Trophoblast cell (in vitro differentiated cells and primary cell): Measurements from ENCODE around the gene MAML2.

Experiments used
- DNase-seq, 2 donors: peaks; one replicate each; pipeline ENCODE4 v3.0.0-alpha.2; 2016
- H2AFZ ChIP-seq: 2 replicates; pipeline ENCODE4 v1.6.1; 2013; ENCODE audit warnings: low read length, moderate library complexity, mild to moderate bottlenecking; ENCODE audit not compliant: insufficient read depth, poor library complexity
- H2AK5ac ChIP-seq: 2 replicates; pipeline ENCODE4 v1.6.1; 2013; ENCODE audit warnings: mild to moderate bottlenecking, low read length
- H2BK120ac ChIP-seq: 2 replicates; pipeline ENCODE4 v1.6.1; 2013; ENCODE audit warnings: low read length, mild to moderate bottlenecking, moderate library complexity; ENCODE audit not compliant: insufficient read depth, poor library complexity
- H2BK12ac ChIP-seq: 2 replicates; pipeline ENCODE4 v1.6.1; 2013; ENCODE audit warnings: mild to moderate bottlenecking, low read length, moderate library complexity
- H2BK5ac ChIP-seq: 2 replicates; pipeline ENCODE4 v1.6.1; 2013; ENCODE audit warnings: low read length, low read depth, moderate library complexity, mild to moderate bottlenecking; ENCODE audit not compliant: poor library complexity
- H3K14ac ChIP-seq: 2 replicates; pipeline ENCODE4 v1.6.1; 2013; ENCODE audit warnings: mild to moderate bottlenecking, low read length
- H3K18ac ChIP-seq: 2 replicates; pipeline ENCODE4 v1.6.1; 2013; ENCODE audit warnings: mild to moderate bottlenecking, low read length
- H3K23ac ChIP-seq: 2 replicates; pipeline ENCODE4 v1.6.1; 2013; ENCODE audit warnings: low read length
- H3K27ac ChIP-seq: 2 replicates; pipeline ENCODE4 v1.5.1; 2013; ENCODE audit warnings: low read depth, mild to moderate bottlenecking, inconsistent platforms, low read length, moderate library complexity
- H3K27me3 ChIP-seq: 2 replicates; pipeline ENCODE4 v1.6.1; 2013; ENCODE audit warnings: inconsistent platforms, mild to moderate bottlenecking, low read length, moderate library complexity; ENCODE audit not compliant: insufficient read depth
- H3K36me3 ChIP-seq, 2 experiments: 1 replicate in 1 of 2; 2 replicates in 1 of 2; pipeline ENCODE4 v1.6.1; 2013; ENCODE audit warnings: low read length in 2 of 2, mild to moderate bottlenecking in 2 of 2, moderate library complexity in 1 of 2; ENCODE audit not compliant: insufficient read depth in 2 of 2, control insufficient read depth in 1 of 2
- H3K4ac ChIP-seq: 2 replicates; pipeline ENCODE4 v1.6.1; 2013; ENCODE audit warnings: low read depth, mild to moderate bottlenecking, low read length, moderate library complexity
- H3K4me1 ChIP-seq, 2 experiments: 1 replicate in 1 of 2; 2 replicates in 1 of 2; pipeline ENCODE4 v1.6.1; 2013; ENCODE audit warnings: low read length in 2 of 2, mild to moderate bottlenecking in 2 of 2, moderate library complexity in 1 of 2; ENCODE audit not compliant: insufficient read depth in 2 of 2, control insufficient read depth in 1 of 2
- H3K4me2 ChIP-seq: 2 replicates; pipeline ENCODE4 v1.6.1; 2013; ENCODE audit warnings: inconsistent platforms, mild to moderate bottlenecking, low read length, moderate library complexity
- H3K4me3 ChIP-seq: 2 replicates; pipeline ENCODE4 v1.5.1; 2013; ENCODE audit warnings: mild to moderate bottlenecking, low read depth, low read length, inconsistent platforms
- H3K79me1 ChIP-seq: one replicate; pipeline ENCODE4 v1.6.1; 2013; ENCODE audit warnings: low read length
- H3K79me2 ChIP-seq: 2 replicates; pipeline ENCODE4 v1.6.1; 2013; ENCODE audit warnings: low read length, mild to moderate bottlenecking; ENCODE audit not compliant: control insufficient read depth, insufficient read depth, poor library complexity
- H3K9ac ChIP-seq: 2 replicates; pipeline ENCODE4 v1.6.1; 2013; ENCODE audit warnings: mild to moderate bottlenecking, low read length
- H3K9me3 ChIP-seq: 2 replicates; pipeline ENCODE4 v1.6.1; 2013; ENCODE audit warnings: low read depth, mild to moderate bottlenecking, control low read depth, inconsistent platforms, low read length; ENCODE audit not compliant: insufficient read depth
- H4K12ac ChIP-seq: 2 replicates; pipeline ENCODE4 v1.6.1; 2013; ENCODE audit warnings: low read depth, mild to moderate bottlenecking, low read length, moderate library complexity
- H4K8ac ChIP-seq: 2 replicates; pipeline ENCODE4 v1.6.1; 2013; ENCODE audit warnings: low read depth, mild to moderate bottlenecking, low read length, moderate library complexity
- H4K91ac ChIP-seq: one replicate; pipeline ENCODE4 v1.6.1; 2013; ENCODE audit warnings: low read depth, mild to moderate bottlenecking, low read length, moderate library complexity
- WGBS: extraction: QIAGEN DNeasy Blood & Tissue Kit; methylation state at CpG from one replicate; pipeline ENCODE4 v1.1.7; 2013; ENCODE audit warnings: missing lambda C conversion rate; ENCODE audit not compliant: insufficient read length, insufficient coverage; ENCODE audit errors: extremely low coverage; 5-methylcytosine and 5-hydroxymethylcytosine counted together

MAML2 gene

DNA sequence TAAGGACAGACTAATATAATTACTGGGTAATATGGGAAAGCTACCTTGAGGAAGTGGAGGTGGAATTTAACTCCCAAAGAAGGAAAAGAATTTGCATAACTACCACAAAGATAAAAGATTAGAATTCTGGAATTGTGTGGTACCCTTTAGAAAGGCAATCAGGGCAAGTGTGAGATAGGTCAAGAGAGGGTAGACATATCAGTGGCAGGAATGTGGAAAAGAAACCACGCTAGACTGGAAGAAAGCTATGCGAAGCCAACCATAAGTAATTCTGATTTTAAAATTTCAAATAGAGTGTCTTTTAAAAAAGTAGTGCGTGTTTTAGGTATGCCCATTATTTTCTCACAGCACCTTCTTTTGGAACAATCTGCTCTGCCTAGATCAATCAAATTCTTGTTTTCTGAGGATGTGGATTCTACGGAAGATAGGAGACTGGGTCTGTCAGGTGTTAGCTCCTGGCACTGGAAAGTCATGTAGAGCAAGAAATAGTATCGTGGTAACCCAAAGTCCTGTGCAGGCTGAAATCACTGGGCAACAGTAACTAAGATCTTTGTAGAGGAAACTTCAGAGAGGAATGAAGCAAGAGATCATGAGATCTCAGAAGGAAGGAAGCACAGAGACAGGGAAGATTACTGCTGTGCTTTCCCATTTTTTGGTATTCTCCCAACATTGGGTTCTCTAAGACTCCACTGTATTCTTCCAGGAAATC lies 307.8 kb downstream of the MAML2 start:
- Histone ChIP-seq H2BK120ac (no peak overlapping the region), H4K91ac (no peak overlapping the region), H3K4ac (no peak overlapping the region), H3K4me1 (peaks cover 4 to 20% of the 10 kb centered on the region in 2 experiments), H3K9ac (no peak overlapping the region), H2AFZ (no peak overlapping the region), H2AK5ac (no peak overlapping the region), H3K18ac (no peak overlapping the region), H3K79me2 (peaks cover 2% of the 10 kb centered on the region), H3K14ac (no peak overlapping the region), H3K9me3 (no peaks in the 10 kb centered on the region), H3K4me2 (no peak overlapping the region), H3K23ac (no peak overlapping the region), H3K27ac (no peak overlapping the region), H4K12ac (no peak overlapping the region), H3K27me3 (no peaks in the 10 kb centered on the region), H2BK5ac (no peak overlapping the region), H4K8ac (no peak overlapping the region), H3K36me3 (peaks cover 0 to 5% of the 10 kb centered on the region in 2 experiments), H3K79me1 (peaks cover 8% of the 10 kb centered on the region), H3K4me3 (no peak overlapping the region), H2BK12ac (no peak overlapping the region)
- peak in 1 of 2 donors; percentile 63 for DNase-seq
- WGBS = no CpG with 5 or more reads among the region's 5 CpGs

DNA sequence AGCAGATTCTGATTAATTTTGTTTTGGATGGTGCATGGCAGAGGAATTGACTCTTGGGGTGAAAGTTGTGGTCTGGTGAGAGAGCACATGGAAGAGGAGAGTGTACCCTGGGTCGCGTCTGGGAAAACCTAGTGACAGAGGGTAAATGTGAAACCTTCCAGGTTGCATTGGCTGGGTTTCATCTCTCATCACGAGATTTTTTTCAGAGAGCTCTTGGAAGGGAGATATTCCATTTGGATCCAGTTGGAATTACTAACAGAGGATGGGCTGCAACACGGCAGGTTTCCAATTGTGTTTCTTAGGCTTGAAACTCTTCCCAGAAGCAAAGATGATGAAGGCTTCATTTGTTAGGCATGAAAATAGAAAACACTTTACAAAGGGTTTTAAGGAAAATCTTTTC lies 309.4 kb downstream of the MAML2 start:
- no CpG with 5 or more reads among the region's 4 CpGs for WGBS
- H3K18ac ChIP-seq = no peak overlapping the region
- no peak overlapping the region for H2BK5ac ChIP-seq
- H3K4me2 ChIP-seq = no peak overlapping the region
- H2AK5ac ChIP-seq = no peak overlapping the region
- no peaks in the 10 kb centered on the region for H3K27me3 ChIP-seq
- H4K8ac ChIP-seq = no peak overlapping the region
- H3K79me2 ChIP-seq = peaks cover 2% of the 10 kb centered on the region
- H2BK120ac ChIP-seq = no peak overlapping the region
- H2BK12ac ChIP-seq = no peak overlapping the region
- peaks cover 0 to 5% of the 10 kb centered on the region in 2 experiments for H3K36me3 ChIP-seq
- no peak overlapping the region for H3K4me3 ChIP-seq
- no peak overlapping the region for H3K14ac ChIP-seq
- no peak overlapping the region for H3K9ac ChIP-seq
- H3K23ac ChIP-seq = no peak overlapping the region
- H3K9me3 ChIP-seq = no peaks in the 10 kb centered on the region
- H3K4ac ChIP-seq = no peak overlapping the region
- H4K91ac ChIP-seq = no peak overlapping the region
- H2AFZ ChIP-seq = no peak overlapping the region
- no peak overlapping the region for H3K27ac ChIP-seq
- DNase-seq = no peak
- H3K79me1 ChIP-seq = peaks cover 9% of the 10 kb centered on the region
- H4K12ac ChIP-seq = no peak overlapping the region
- H3K4me1 ChIP-seq = peaks cover 4 to 18% of the 10 kb centered on the region in 2 experiments

DNA sequence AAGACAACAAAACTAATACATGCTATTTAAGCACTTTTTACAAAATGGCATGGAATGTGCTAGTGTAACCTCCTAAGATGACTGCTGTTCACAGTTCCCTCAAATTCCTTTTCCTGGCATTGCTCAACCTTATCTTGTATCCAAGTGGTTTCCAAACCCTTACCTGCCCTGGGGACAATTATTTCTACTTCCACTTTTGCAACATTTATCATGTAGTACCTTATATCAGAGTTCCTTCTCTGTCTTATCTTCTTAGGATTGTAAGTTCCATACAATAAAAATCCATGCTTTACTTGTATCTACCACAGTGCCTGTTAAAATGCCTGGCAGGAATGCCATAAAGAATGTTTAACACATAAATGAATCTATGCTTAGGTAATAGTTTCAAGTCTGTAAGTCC lies 309.9 kb downstream of the MAML2 start:
- no peak overlapping the region for H3K27ac ChIP-seq
- no peak overlapping the region for H3K4me3 ChIP-seq
- H2BK5ac ChIP-seq = no peak overlapping the region
- H4K8ac ChIP-seq = no peak overlapping the region
- no peak overlapping the region for H3K14ac ChIP-seq
- no peak overlapping the region for H2BK120ac ChIP-seq
- no peak overlapping the region for H2AK5ac ChIP-seq
- no peak overlapping the region for H3K4ac ChIP-seq
- H3K27me3 ChIP-seq = no peaks in the 10 kb centered on the region
- H4K91ac ChIP-seq = no peak overlapping the region
- H3K79me2 ChIP-seq = peaks cover 2% of the 10 kb centered on the region
- H3K4me2 ChIP-seq = no peak overlapping the region
- no peak overlapping the region for H2AFZ ChIP-seq
- peaks cover 4 to 16% of the 10 kb centered on the region in 2 experiments for H3K4me1 ChIP-seq
- H3K79me1 ChIP-seq = peaks cover 9% of the 10 kb centered on the region
- H3K9ac ChIP-seq = no peak overlapping the region
- no peak overlapping the region for H2BK12ac ChIP-seq
- H3K9me3 ChIP-seq = no peaks in the 10 kb centered on the region
- H3K36me3 ChIP-seq = peaks cover 0 to 5% of the 10 kb centered on the region in 2 experiments
- no peak overlapping the region for H3K23ac ChIP-seq
- H4K12ac ChIP-seq = no peak overlapping the region
- DNase-seq = peak; percentile 71 to 99
- H3K18ac ChIP-seq = no peak overlapping the region

DNA sequence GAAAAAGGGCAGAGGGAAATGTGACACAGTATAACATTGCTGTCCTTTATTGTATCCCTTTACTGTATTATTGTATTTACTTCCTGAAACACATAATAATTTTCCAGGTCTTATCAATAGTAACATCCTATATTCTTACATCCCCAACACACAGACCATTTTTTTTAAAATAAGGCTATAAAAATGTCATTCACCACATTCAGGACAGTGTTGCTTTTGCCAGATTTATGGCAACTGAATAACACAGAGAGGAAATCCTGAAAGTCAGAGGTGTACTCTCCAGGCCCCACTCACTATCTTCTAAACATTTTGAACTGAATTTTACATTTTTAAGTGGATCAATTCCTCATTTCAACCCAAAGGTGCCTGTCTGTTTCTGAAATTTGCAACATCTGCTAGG lies 314.2 kb downstream of the MAML2 start:
- Histone ChIP-seq H3K4me3 (no peak overlapping the region), H3K79me2 (no peaks in the 10 kb centered on the region), H3K79me1 (peaks cover 3% of the 10 kb centered on the region)

More for the DNA sequence above, 314.2 kb downstream of the MAML2 start:
- Histone ChIP-seq H3K27ac (no peak overlapping the region), H2BK120ac (no peak overlapping the region), H3K36me3 (peaks cover 0 to 3% of the 10 kb centered on the region in 2 experiments), H3K9me3 (no peaks in the 10 kb centered on the region), H3K4me2 (no peak overlapping the region), H2BK5ac (no peak overlapping the region), H4K12ac (no peak overlapping the region), H2BK12ac (no peak overlapping the region), H3K4me1 (peaks cover 3% of the 10 kb centered on the region in 2 experiments), H3K14ac (no peak overlapping the region), H4K8ac (no peak overlapping the region), H2AFZ (no peak overlapping the region), H3K27me3 (no peaks in the 10 kb centered on the region), H2AK5ac (no peak overlapping the region), H4K91ac (no peak overlapping the region), H3K18ac (no peak overlapping the region), H3K4ac (no peak overlapping the region), H3K9ac (no peak overlapping the region), H3K23ac (no peak overlapping the region)
- DNase-seq = no peak
